Ishikawa (cell line): Measurements from ENCODE around the gene KCNIP3.

ENCODE experiments used
- CEBPB ChIP-seq: IDR thresholded peaks from 2 replicates; pipeline ENCODE4 v1.6.1; 2012
- EGR1 ChIP-seq: IDR thresholded peaks from 2 replicates; pipeline ENCODE4 v1.6.1; 2012
- RAD21 ChIP-seq: IDR thresholded peaks from 2 replicates; pipeline ENCODE4 v1.6.1; 2012; ENCODE audit warnings: low read depth
- TEAD4 ChIP-seq: IDR thresholded peaks from 2 replicates; pipeline ENCODE4 v1.6.1; 2012
- YY1 ChIP-seq: IDR thresholded peaks from 2 replicates; pipeline ENCODE4 v1.6.1; 2012; ENCODE audit warnings: low read depth

DNA sequence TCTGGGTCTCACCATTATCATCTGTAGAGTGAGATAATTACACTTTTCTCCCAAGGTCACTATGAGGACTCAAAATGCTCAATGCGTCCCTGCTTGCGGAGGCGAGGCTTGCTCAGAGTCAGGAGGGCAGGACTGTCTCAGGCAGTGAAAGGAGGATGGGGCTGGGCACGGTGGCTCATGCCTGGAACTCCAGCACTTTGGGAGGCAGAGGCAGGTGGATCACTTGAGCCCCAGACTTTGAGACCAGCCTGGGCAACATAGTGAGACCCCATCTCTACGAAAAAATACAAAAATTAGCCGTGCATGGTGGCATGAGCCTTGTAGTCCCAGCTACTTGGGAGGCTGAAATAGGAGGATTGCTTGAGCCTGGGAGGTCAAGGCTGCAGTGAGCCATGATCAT is 1.8 kb upstream of the KCNIP3 start:
- TF ChIP-seq TEAD4: no peak
- TF ChIP-seq CEBPB: no peak
- TF ChIP-seq YY1: no peak
- no peak for TF ChIP-seq RAD21
- no peak for TF ChIP-seq EGR1
